HepG2 (cell line): Measurements from ENCODE around the gene FBXO9. TPM values are rescaled to one million over a fixed set of nuclear protein-coding genes. Genes with fewer than 3 reads are reported as not detected.

ENCODE experiments used
- FOXO1 ChIP-seq: sonication (generic); formaldehyde crosslinking; IDR thresholded peaks from 2 replicates; pipeline ENCODE4 v1.4.0; 2020; ENCODE audit warnings: missing genetic modification reagents
- HINFP ChIP-seq: sonication (generic); formaldehyde crosslinking; IDR thresholded peaks from 2 replicates; pipeline ENCODE4 v1.4.0; 2020; ENCODE audit warnings: low read depth, mild to moderate bottlenecking, missing genetic modification reagents
- NCOA5 ChIP-seq: sonication (generic); formaldehyde crosslinking; IDR thresholded peaks from 2 replicates; pipeline ENCODE4 v1.4.0; 2020; ENCODE audit warnings: missing genetic modification reagents
- NONO ChIP-seq, 2 experiments: fragments of 450-650 bp in 1 of 2; sonication (generic) in 1 of 2; formaldehyde crosslinking in 1 of 2; IDR thresholded peaks in 1 of 2; conservative IDR thresholded peaks in 1 of 2; 2 replicates each; pipeline versions ENCODE4 v1.6.1 to v1.8.0; 2017 to 2022; ENCODE audit warnings: mild to moderate bottlenecking in 1 of 2, missing genetic modification reagents in 1 of 2, moderate library complexity in 1 of 2
- SCMH1 ChIP-seq: sonication (generic); formaldehyde crosslinking; IDR thresholded peaks from 2 replicates; pipeline ENCODE4 v1.9.0; 2021; ENCODE audit warnings: missing genetic modification reagents, mild to moderate bottlenecking, borderline replicate concordance
- SOX6 ChIP-seq, 2 experiments: fragments of 450-650 bp in 1 of 2; sonication (generic) in 1 of 2; formaldehyde crosslinking in 1 of 2; IDR thresholded peaks; 2 replicates each; pipeline versions ENCODE4 v1.4.0 to v1.6.1; 2017 to 2020; ENCODE audit warnings: antibody characterized with exemption in 1 of 2, mild to moderate bottlenecking in 1 of 2, missing genetic modification reagents in 1 of 2
- TAF1 ChIP-seq: sonication (generic); formaldehyde crosslinking; IDR thresholded peaks from 2 replicates; pipeline ENCODE4 v1.4.0; 2020; ENCODE audit warnings: missing genetic modification reagents
- THRA ChIP-seq: sonication (generic); formaldehyde crosslinking; IDR thresholded peaks from 2 replicates; pipeline ENCODE4 v1.4.0; 2020; ENCODE audit warnings: missing genetic modification reagents, borderline replicate concordance
- ZC3H4 ChIP-seq: sonication (generic); formaldehyde crosslinking; IDR thresholded peaks from 2 replicates; pipeline ENCODE4 v1.4.0; 2020; ENCODE audit warnings: missing genetic modification reagents, borderline replicate concordance
- ZNF207 ChIP-seq: fragments of 450-650 bp; IDR thresholded peaks from 2 replicates; pipeline ENCODE4 v1.6.1; 2016; ENCODE audit warnings: antibody characterized with exemption, borderline replicate concordance
- ZNF496 ChIP-seq: sonication (generic); formaldehyde crosslinking; IDR thresholded peaks from 2 replicates; pipeline ENCODE4 v1.8.1; 2023; ENCODE audit warnings: mild to moderate bottlenecking, moderate library complexity, missing genetic modification reagents; ENCODE audit not compliant: insufficient replicate concordance
- ZSCAN21 ChIP-seq: sonication (generic); formaldehyde crosslinking; IDR thresholded peaks from 2 replicates; pipeline ENCODE4 v1.8.0; 2022; ENCODE audit warnings: mild to moderate bottlenecking, missing genetic modification reagents, moderate library complexity, borderline replicate concordance
- polyA plus RNA-seq, 8 experiments: library from polyadenylated mRNA; depleted of rRNA in 3 of 8; stranded (reverse) in 7 of 8; unstranded in 1 of 8; fragments of >200 nt; fragmentation: Illumina TruSeq in 4 of 8; extraction: Trizol in 4 of 8; gene quantifications; 2 replicates each; pipeline versions ENCODE4 v1.2.1 to v1.2.3, GENCODE V29; 2011 to 2016; ENCODE audit warnings: low read depth in 4 of 8, missing spikeins in 1 of 8, mixed read lengths in 1 of 8; ENCODE audit not compliant: insufficient read depth in 1 of 8
- total RNA-seq, 5 experiments: library from RNA; depleted of rRNA; stranded (reverse); fragments of >200 nt; fragmentation: Illumina TruSeq; extraction: Trizol; gene quantifications; 2 replicates each; pipeline ENCODE4 v1.2.3, GENCODE V29; 2016; ENCODE audit warnings: low read depth in 1 of 5
- TF ChIP-seq, protein P1 (sequence below): sonication (generic); formaldehyde crosslinking; IDR thresholded peaks from 2 replicates; pipeline ENCODE4 v1.4.0; 2020; ENCODE audit warnings: low read depth, missing genetic modification reagents
- TF ChIP-seq, protein P2 (sequence below): IDR thresholded peaks from 2 replicates; pipeline ENCODE4 v1.6.1; 2016; ENCODE audit warnings: low read depth, control low read depth

Gene FBXO9
- total and polyA plus RNA-seq, 2 of the 13 experiments (the other 11 are each of a cell fraction or from before 2014, with no cell fraction given) = 64.3 to 98.4 TPM

DNA sequence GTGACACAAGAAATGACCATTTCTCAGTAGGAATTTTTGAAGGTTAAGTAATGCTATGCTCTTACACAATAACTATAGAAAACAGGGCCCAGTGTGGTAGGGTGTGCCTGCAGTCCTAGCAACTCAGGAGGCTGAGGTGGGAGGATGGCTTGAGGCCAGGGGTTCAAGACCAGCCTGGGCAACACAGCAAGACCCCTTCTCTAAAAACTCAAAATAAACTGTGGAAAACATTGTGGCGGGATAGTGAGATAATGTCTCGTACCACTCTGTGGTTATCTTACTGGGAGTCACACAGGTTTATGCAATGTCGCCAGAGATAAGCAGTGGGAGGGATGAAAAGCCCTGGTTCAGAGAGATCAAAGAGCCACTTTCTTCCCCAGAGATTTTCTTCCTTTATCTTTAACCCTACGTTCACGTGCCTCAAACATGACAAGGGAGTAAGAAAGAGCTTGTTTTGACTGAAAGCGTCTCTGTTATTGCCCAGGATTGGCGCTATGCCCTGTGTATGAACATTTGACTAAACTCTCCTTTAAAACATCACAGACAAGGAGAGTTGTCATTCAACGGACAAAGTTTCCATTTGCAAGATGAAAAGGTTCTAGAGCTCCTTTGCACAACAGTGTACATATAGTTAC is 69.5 kb downstream of the FBXO9 start (continued):
- TF ChIP-seq, protein P1, sequence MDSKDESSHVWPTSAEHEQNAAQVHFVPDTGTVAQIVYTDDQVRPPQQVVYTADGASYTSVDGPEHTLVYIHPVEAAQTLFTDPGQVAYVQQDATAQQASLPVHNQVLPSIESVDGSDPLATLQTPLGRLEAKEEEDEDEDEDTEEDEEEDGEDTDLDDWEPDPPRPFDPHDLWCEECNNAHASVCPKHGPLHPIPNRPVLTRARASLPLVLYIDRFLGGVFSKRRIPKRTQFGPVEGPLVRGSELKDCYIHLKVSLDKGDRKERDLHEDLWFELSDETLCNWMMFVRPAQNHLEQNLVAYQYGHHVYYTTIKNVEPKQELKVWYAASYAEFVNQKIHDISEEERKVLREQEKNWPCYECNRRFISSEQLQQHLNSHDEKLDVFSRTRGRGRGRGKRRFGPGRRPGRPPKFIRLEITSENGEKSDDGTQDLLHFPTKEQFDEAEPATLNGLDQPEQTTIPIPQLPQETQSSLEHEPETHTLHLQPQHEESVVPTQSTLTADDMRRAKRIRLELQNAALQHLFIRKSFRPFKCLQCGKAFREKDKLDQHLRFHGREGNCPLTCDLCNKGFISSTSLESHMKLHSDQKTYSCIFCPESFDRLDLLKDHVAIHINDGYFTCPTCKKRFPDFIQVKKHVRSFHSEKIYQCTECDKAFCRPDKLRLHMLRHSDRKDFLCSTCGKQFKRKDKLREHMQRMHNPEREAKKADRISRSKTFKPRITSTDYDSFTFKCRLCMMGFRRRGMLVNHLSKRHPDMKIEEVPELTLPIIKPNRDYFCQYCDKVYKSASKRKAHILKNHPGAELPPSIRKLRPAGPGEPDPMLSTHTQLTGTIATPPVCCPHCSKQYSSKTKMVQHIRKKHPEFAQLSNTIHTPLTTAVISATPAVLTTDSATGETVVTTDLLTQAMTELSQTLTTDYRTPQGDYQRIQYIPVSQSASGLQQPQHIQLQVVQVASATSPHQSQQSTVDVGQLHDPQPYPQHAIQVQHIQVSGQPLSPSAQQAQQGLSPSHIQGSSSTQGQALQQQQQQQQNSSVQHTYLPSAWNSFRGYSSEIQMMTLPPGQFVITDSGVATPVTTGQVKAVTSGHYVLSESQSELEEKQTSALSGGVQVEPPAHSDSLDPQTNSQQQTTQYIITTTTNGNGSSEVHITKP (CRISPR knock-in tag) = peak; percentile 72; the same call in 1 of the 2 replicates
- TF ChIP-seq HINFP (CRISPR knock-in tag) = no peak
- TF ChIP-seq ZSCAN21 (CRISPR knock-in tag) = no peak
- TF ChIP-seq NCOA5 (CRISPR knock-in tag) = no peak
- peak; percentile 92 for TF ChIP-seq FOXO1 (CRISPR knock-in tag)
- no peak for TF ChIP-seq SOX6 (IDR thresholded peaks at IDR 0.05)
- TF ChIP-seq SOX6 (CRISPR knock-in tag; IDR thresholded peaks at IDR 0.05) = peak; percentile 100
- TF ChIP-seq, protein P2, sequence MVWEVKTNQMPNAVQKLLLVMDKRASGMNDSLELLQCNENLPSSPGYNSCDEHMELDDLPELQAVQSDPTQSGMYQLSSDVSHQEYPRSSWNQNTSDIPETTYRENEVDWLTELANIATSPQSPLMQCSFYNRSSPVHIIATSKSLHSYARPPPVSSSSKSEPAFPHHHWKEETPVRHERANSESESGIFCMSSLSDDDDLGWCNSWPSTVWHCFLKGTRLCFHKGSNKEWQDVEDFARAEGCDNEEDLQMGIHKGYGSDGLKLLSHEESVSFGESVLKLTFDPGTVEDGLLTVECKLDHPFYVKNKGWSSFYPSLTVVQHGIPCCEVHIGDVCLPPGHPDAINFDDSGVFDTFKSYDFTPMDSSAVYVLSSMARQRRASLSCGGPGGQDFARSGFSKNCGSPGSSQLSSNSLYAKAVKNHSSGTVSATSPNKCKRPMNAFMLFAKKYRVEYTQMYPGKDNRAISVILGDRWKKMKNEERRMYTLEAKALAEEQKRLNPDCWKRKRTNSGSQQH (CRISPR knock-in tag) = no peak
- TF ChIP-seq SCMH1 (CRISPR knock-in tag) = no peak
- TF ChIP-seq ZC3H4 (CRISPR knock-in tag) = no peak
- peak; percentile 75; the same call in 1 of the 2 replicates for TF ChIP-seq THRA
- peak; percentile 41; the same call in 1 of the 2 replicates for TF ChIP-seq TAF1 (CRISPR knock-in tag)
- no peak for TF ChIP-seq ZNF496
- TF ChIP-seq ZNF207 = no peak
- no peak for TF ChIP-seq NONO (IDR thresholded peaks at IDR 0.05)
- 0 out of 2 replicates have a peak, but pooled peaks have one; percentile 53 for TF ChIP-seq NONO (CRISPR knock-in tag; conservative IDR thresholded peaks at IDR 0.05)
